Suprapubic skin (tissue), 3 donors: ENCODE measurements around the gene STH.
"Not testable (repeated sequence)": the region's sequence is repeated elsewhere in the genome, so short reads cannot be mapped to it uniquely, and the experiment has no call there.

Source experiments
- POLR2A ChIP-seq, 2 donors: fragments of 450-650 bp; IDR thresholded peaks; one replicate each; pipeline ENCODE4 v1.6.1; 2017; ENCODE audit warnings: antibody characterized with exemption in 2 of 2, mild to moderate bottlenecking in 2 of 2, moderate library complexity in 2 of 2
- TF ChIP-seq, protein P1 (sequence below), 2 donors: fragments of 200-600 bp in 1 of 2; fragments of 450-650 bp in 1 of 2; sonication (generic) in 1 of 2; IDR thresholded peaks; one replicate each; pipeline ENCODE4 v1.5.1; 2016 to 2019; ENCODE audit warnings: antibody characterized with exemption in 2 of 2, mild to moderate bottlenecking in 1 of 2, moderate library complexity in 1 of 2

DNA sequence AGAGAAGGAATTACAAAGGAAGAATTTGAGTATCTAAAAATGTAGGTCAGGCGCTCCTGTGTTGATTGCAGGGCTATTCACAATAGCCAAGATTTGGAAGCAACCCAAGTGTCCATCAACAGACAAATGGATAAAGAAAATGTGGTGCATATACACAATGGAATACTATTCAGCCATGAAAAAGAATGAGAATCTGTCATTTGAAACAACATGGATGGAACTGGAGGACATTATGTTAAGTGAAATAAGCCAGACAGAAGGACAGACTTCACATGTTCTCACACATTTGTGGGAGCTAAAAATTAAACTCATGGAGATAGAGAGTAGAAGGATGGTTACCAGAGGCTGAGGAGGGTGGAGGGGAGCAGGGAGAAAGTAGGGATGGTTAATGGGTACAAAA is 7.0 kb downstream of the STH start:
- not testable (repeated sequence) for TF ChIP-seq POLR2A (IDR thresholded peaks at IDR 0.05)
- TF ChIP-seq, protein P1, sequence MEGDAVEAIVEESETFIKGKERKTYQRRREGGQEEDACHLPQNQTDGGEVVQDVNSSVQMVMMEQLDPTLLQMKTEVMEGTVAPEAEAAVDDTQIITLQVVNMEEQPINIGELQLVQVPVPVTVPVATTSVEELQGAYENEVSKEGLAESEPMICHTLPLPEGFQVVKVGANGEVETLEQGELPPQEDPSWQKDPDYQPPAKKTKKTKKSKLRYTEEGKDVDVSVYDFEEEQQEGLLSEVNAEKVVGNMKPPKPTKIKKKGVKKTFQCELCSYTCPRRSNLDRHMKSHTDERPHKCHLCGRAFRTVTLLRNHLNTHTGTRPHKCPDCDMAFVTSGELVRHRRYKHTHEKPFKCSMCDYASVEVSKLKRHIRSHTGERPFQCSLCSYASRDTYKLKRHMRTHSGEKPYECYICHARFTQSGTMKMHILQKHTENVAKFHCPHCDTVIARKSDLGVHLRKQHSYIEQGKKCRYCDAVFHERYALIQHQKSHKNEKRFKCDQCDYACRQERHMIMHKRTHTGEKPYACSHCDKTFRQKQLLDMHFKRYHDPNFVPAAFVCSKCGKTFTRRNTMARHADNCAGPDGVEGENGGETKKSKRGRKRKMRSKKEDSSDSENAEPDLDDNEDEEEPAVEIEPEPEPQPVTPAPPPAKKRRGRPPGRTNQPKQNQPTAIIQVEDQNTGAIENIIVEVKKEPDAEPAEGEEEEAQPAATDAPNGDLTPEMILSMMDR (IDR thresholded peaks at IDR 0.05), result not testable (repeated sequence)
